Measurements from ENCODE around the gene INTS15.

DNA sequence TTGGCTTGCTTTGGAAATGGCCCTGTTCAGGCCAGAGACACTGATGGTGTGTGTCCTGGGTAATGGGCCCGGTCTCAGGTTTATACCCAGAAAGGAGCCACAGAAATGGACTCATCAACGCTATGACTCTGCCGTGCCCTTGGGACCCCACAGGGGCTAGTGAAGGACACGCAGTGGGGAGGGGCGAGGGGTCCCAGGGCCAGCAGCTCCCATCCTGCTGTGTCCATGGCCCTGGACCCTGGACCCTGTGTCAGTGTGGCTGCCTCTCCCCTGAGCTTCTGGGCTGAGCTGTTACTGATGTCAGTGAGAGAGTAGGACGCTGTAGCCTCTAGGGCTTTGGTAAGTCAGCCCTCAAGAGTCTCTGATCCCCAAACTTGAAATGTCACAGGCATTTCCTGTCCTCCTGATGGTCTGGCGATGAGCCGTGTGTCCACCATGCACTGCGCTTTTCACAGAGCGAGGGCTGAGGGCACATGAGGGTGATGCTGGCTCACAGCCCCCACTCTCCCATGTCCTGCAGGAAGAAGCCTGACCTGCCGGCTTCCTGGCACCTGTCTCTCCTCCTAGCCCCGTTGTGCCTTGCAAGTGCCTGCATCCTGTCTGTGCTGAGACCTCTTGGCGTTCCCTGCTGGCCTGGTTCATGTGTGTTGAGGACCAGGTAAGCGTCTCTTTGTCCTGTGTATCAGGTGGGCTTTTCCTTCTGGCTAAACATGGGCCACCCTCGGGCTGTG, 51.6 kb downstream of the INTS15 start:
- TF ChIP-seq, protein P1, sequence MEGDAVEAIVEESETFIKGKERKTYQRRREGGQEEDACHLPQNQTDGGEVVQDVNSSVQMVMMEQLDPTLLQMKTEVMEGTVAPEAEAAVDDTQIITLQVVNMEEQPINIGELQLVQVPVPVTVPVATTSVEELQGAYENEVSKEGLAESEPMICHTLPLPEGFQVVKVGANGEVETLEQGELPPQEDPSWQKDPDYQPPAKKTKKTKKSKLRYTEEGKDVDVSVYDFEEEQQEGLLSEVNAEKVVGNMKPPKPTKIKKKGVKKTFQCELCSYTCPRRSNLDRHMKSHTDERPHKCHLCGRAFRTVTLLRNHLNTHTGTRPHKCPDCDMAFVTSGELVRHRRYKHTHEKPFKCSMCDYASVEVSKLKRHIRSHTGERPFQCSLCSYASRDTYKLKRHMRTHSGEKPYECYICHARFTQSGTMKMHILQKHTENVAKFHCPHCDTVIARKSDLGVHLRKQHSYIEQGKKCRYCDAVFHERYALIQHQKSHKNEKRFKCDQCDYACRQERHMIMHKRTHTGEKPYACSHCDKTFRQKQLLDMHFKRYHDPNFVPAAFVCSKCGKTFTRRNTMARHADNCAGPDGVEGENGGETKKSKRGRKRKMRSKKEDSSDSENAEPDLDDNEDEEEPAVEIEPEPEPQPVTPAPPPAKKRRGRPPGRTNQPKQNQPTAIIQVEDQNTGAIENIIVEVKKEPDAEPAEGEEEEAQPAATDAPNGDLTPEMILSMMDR (conservative IDR thresholded peaks at IDR 0.05; ENCODE audit: low read depth in 2 of 2), result no peak
- TF ChIP-seq, protein P2, sequence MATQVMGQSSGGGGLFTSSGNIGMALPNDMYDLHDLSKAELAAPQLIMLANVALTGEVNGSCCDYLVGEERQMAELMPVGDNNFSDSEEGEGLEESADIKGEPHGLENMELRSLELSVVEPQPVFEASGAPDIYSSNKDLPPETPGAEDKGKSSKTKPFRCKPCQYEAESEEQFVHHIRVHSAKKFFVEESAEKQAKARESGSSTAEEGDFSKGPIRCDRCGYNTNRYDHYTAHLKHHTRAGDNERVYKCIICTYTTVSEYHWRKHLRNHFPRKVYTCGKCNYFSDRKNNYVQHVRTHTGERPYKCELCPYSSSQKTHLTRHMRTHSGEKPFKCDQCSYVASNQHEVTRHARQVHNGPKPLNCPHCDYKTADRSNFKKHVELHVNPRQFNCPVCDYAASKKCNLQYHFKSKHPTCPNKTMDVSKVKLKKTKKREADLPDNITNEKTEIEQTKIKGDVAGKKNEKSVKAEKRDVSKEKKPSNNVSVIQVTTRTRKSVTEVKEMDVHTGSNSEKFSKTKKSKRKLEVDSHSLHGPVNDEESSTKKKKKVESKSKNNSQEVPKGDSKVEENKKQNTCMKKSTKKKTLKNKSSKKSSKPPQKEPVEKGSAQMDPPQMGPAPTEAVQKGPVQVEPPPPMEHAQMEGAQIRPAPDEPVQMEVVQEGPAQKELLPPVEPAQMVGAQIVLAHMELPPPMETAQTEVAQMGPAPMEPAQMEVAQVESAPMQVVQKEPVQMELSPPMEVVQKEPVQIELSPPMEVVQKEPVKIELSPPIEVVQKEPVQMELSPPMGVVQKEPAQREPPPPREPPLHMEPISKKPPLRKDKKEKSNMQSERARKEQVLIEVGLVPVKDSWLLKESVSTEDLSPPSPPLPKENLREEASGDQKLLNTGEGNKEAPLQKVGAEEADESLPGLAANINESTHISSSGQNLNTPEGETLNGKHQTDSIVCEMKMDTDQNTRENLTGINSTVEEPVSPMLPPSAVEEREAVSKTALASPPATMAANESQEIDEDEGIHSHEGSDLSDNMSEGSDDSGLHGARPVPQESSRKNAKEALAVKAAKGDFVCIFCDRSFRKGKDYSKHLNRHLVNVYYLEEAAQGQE (IDR thresholded peaks at IDR 0.05; ENCODE audit: unreplicated experiment), result no peak
- TF ChIP-seq ZNF114 (CRISPR knock-in tag; IDR thresholded peaks at IDR 0.05) (no peak), EZH2phosphoT487 (IDR thresholded peaks at IDR 0.05; ENCODE audit: unreplicated experiment) (no peak), POLR2AphosphoS5 (IDR thresholded peaks at IDR 0.05; ENCODE audit: low read depth) (no peak), CREB1 (CRISPR knock-in tag; IDR thresholded peaks at IDR 0.05; ENCODE audit: low read depth) (no peak), EZH2 (IDR thresholded peaks at IDR 0.05; ENCODE audit: low read depth, unreplicated experiment) (no peak), NANOG (IDR thresholded peaks at IDR 0.05; ENCODE audit: borderline replicate concordance) (no peak), ZNF331 (CRISPR knock-in tag; IDR thresholded peaks at IDR 0.05; ENCODE audit: low read depth) (no peak), STAT1 (IDR thresholded peaks at IDR 0.05; ENCODE audit: unreplicated experiment) (no peak), JUNB (IDR thresholded peaks at IDR 0.05; ENCODE audit: unreplicated experiment) (no peak)
- TF ChIP-seq, protein P3, sequence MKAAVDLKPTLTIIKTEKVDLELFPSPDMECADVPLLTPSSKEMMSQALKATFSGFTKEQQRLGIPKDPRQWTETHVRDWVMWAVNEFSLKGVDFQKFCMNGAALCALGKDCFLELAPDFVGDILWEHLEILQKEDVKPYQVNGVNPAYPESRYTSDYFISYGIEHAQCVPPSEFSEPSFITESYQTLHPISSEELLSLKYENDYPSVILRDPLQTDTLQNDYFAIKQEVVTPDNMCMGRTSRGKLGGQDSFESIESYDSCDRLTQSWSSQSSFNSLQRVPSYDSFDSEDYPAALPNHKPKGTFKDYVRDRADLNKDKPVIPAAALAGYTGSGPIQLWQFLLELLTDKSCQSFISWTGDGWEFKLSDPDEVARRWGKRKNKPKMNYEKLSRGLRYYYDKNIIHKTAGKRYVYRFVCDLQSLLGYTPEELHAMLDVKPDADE (IDR thresholded peaks at IDR 0.05), result no peak
- TF ChIP-seq, protein P4, sequence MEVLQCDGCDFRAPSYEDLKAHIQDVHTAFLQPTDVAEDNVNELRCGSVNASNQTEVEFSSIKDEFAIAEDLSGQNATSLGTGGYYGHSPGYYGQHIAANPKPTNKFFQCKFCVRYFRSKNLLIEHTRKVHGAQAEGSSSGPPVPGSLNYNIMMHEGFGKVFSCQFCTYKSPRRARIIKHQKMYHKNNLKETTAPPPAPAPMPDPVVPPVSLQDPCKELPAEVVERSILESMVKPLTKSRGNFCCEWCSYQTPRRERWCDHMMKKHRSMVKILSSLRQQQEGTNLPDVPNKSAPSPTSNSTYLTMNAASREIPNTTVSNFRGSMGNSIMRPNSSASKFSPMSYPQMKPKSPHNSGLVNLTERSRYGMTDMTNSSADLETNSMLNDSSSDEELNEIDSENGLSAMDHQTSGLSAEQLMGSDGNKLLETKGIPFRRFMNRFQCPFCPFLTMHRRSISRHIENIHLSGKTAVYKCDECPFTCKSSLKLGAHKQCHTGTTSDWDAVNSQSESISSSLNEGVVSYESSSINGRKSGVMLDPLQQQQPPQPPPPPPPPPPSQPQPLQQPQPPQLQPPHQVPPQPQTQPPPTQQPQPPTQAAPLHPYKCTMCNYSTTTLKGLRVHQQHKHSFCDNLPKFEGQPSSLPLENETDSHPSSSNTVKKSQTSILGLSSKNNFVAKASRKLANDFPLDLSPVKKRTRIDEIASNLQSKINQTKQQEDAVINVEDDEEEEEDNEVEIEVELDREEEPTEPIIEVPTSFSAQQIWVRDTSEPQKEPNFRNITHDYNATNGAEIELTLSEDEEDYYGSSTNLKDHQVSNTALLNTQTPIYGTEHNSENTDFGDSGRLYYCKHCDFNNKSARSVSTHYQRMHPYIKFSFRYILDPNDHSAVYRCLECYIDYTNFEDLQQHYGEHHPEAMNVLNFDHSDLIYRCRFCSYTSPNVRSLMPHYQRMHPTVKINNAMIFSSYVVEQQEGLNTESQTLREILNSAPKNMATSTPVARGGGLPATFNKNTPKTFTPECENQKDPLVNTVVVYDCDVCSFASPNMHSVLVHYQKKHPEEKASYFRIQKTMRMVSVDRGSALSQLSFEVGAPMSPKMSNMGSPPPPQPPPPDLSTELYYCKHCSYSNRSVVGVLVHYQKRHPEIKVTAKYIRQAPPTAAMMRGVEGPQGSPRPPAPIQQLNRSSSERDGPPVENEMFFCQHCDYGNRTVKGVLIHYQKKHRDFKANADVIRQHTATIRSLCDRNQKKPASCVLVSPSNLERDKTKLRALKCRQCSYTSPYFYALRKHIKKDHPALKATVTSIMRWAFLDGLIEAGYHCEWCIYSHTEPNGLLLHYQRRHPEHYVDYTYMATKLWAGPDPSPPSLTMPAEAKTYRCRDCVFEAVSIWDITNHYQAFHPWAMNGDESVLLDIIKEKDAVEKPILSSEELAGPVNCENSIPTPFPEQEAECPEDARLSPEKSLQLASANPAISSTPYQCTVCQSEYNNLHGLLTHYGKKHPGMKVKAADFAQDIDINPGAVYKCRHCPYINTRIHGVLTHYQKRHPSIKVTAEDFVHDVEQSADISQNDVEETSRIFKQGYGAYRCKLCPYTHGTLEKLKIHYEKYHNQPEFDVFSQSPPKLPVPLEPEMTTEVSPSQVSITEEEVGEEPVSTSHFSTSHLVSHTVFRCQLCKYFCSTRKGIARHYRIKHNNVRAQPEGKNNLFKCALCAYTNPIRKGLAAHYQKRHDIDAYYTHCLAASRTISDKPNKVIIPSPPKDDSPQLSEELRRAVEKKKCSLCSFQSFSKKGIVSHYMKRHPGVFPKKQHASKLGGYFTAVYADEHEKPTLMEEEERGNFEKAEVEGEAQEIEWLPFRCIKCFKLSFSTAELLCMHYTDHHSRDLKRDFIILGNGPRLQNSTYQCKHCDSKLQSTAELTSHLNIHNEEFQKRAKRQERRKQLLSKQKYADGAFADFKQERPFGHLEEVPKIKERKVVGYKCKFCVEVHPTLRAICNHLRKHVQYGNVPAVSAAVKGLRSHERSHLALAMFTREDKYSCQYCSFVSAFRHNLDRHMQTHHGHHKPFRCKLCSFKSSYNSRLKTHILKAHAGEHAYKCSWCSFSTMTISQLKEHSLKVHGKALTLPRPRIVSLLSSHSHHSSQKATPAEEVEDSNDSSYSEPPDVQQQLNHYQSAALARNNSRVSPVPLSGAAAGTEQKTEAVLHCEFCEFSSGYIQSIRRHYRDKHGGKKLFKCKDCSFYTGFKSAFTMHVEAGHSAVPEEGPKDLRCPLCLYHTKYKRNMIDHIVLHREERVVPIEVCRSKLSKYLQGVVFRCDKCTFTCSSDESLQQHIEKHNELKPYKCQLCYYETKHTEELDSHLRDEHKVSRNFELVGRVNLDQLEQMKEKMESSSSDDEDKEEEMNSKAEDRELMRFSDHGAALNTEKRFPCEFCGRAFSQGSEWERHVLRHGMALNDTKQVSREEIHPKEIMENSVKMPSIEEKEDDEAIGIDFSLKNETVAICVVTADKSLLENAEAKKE (CRISPR knock-in tag; IDR thresholded peaks at IDR 0.05), result no peak

Measured in GM23338 (cell line).